GM19238 (cell line): ENCODE data around the gene DPP10.

Experiments used
- DNase-seq: peaks from one replicate; pipeline ENCODE4 v3.0.0; 2011; ENCODE audit warnings: low spot score; ENCODE audit not compliant: insufficient read length

Gene DPP10

DNA sequence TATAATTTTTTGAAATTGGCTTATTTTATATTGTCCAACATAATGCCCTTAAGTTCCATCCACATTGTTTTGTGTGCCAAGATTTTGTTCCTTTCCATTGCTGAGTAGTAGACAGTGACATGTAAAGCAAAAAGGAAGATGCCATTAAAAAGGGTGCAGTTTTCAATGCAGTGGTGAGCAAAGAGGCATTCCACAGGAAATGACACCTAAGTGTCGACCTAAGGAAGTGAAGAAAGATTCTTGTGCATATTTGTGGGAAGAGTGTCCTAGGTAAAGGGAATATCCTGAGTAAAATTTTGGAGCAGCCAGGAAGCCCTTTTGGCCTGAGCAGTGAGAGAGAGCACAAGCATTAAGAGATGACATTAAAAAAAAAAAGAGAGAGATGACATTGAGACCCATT lies 1099.9 kb downstream of the DPP10 start:
- no peak for DNase-seq

DNA sequence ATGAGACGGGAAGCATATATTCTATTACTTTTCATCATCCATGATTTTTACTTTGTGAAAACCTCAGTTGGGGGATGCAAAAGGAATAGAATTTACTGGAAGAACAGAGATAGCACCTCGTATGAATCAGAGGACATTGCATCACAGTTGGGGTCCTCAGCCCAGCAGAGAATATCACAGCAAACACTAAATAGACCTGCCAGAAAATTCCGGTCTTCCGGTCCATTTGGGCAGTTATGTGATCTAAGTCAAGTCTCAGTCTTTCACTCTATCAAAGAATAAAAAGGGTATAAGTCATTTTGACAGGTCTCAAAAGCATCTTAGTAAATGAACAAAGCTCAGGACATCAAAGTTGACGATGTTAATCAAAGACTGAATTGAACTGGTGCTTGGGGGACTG lies 1100.6 kb downstream of the DPP10 start:
- DNase-seq = no peak

DNA sequence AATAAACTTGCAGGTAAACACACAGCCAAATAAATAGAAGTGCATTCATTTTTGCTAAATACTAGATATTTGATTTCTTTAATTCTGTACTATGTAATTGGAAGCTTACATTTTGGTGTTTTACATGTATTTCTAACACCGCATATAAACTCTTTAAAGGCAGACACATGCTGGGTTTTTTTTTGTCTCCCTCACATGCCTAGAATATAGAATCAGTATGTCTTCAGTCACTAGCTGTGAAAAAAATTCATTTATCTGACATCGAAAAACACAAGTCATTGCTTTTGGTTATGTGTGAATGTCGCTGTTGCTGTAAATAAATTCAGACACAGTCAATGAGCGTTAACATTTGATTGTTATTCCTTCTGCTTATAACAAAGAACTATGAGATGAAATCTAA lies 1101.0 kb downstream of the DPP10 start:
- DNase-seq = no peak

DNA sequence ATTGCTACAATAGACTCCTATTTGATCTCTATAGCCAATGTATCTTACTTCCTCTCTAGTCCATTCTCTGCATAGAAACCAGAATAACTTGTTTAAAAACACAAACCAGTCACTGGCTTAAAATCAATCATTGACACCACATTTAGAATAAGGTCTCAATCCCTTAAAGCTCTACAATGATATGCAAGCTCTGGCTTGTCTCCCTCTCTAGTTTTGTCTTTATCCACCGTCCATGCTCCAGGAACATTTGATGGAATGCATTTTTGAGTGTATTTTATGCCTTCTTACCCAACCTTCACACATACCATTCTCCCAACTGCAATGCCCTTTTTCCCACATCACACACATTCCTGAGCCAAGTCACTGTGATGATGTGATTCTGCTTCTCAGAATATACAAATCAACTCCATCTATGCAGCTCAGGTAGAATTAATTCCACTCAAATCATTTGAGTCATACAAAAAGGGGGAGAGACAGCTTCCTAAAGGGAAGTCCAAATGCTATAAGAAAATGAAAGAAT lies 1107.2 kb downstream of the DPP10 start:
- no peak for DNase-seq

DNA sequence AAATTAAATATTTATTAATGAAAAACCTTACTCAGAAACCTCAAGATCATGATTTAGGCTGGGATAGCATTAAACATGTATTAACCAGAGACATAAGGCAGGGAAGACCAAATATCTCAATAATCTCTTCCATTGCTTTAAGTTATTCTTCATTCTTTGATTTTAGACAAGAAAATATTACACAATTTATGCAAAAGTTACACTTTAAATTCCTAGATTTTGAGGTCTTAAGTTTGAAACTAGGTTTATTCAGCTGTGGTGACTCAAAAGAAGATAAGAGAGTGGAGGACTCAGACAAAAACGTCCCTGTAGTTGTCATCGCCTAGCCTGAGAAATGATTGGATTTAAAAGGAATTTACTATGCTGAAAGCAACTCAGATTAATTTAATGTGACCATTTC lies 1110.3 kb downstream of the DPP10 start:
- no peak for DNase-seq

DNA sequence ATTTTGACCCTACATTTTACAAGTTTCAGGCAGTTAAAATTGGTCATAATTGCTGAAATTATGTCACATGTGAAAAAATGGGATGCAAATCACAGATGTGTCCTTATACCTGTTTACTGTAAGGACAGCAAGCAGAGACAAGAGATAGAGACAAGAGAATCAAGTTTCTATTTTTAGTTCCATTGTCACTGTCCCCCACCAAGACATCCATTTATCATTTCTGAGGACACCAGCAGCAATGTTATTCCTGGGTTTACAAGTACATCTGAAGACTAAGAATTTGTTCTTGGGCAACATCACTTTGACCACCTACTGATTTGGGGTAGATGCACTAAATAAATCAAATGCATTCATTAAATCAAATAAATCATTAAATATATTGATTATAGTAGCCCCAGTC lies 1111.7 kb downstream of the DPP10 start:
- no peak for DNase-seq

DNA sequence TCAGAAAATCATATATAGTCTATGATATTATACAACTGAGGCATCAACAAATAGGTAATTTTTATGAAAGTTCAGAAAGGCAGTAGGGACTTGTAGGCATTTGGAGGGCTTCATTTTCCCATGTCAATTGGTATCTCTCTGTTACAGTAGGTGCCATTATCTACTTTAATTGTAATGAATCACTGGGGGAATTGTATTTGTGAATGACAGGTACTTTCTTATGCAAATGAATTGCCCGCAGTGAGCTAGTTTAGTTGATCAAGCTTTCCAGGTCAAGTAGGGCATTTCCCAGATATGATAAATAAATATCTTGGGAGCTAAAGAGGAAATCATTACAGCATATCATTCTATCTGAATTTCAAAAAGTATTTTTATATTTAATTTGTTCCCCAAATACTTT lies 1116.3 kb downstream of the DPP10 start:
- no peak for DNase-seq

DNA sequence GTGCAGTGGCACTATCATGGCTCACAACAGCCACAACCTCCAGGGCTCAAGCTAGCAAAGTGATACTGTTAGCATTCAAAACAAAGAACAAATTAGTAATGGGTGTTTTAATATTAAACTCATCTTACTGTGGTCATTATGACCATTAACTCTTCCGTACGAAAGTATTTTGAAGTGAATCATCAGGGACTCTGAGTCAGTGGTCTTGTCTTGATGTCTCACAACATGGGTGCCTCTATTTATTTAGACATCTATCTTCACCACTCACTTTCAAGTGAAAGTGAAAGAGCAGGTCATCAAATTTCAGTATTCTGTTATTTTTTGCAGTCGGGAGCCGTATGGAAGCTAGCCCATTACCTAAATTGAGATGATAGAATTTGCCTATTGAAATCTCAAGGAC lies 1118.2 kb downstream of the DPP10 start:
- no peak for DNase-seq

DNA sequence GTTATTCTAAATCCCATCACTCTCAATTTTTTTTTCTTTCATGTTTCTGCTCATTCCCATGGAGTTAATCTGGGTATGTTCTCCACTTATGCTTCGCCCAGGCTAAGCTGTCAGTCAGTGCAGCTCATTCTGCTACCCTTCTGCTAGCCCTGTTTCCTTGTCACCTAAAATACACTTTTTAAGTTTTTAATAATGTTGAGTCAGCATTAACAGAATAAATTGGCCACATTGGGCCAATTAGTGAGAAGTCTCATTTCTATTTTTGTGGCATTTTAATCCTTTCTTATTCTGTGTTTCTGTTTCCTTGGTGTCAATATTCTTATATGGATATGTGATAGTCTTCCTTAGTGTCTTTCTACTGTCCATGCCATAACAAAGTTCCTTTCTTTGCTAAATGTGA lies 1126.2 kb downstream of the DPP10 start:
- DNase-seq = no peak

DNA sequence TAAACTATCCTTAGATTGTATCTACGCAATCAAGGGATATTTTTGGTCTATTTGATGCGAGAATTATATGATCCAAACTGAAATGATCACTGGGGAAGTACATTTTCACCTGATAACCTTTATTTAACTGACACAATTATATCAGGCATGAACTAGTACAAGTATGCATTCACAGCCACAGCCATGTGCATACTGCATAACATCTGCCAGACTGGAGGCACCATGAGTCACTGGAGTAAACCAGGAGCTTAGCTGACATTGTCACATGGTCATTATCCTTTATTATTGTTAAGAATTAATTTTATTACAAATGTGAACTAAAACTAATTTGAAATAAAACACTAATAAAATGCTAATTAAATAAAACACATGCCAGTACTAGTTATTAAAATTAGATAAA lies 1127.1 kb downstream of the DPP10 start:
- no peak for DNase-seq

DNA sequence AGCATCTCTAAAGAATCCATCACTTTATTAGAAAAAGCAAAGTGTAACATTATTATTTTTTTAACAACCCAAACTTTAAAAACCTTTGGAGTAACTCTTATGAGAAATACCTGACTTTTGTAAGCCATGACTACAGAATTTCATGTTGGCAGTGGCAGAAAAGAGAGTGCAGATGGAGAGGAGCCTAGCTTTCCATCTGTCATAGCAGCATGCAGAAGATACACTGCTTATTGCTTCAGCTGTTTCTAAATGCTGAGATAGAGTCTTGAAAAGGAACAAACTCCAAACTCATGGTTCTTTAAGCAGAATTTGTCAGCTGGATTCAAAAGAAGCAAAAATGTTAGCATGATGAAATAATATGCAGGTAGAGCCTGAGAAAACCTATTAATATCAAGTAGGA lies 1130.3 kb downstream of the DPP10 start:
- no peak for DNase-seq

DNA sequence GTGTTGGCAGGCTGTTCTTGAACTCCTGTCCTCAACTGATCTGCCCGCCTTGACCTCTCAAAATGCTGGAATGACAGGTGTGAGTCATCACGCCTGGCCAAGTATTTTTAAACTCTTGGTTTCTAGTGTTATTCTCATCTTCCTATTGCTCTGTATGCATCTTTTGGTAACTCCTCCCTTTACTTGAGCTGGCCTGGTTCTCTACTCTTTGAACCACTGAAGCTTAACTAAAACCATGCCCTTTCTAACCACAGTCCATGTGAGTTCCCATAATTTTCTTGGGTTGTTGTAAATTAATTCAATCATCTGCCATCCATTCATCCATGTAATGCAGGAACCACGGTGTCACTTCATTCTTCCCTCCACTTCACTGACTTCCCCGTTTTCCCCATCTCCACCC lies 1131.3 kb downstream of the DPP10 start:
- no peak for DNase-seq

DNA sequence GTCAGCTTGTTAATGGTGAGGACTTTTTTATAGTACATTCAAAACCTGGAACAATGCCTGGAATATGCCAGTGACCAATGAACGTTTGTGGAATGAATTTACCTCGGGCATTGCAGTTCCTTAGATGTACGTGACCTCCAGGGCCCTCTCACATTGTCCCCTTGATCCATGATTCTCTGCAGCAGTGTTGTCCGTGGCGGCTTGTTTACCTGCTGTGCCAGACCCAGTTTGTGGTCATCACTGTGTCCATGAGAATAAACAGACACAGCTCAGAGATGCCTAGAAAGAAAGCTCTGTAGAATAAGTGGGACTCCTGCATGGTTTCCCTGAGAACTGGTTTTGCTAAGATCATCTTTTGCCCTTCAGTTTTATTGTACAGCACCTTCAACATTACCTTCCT lies 1132.2 kb downstream of the DPP10 start:
- no peak for DNase-seq

DNA sequence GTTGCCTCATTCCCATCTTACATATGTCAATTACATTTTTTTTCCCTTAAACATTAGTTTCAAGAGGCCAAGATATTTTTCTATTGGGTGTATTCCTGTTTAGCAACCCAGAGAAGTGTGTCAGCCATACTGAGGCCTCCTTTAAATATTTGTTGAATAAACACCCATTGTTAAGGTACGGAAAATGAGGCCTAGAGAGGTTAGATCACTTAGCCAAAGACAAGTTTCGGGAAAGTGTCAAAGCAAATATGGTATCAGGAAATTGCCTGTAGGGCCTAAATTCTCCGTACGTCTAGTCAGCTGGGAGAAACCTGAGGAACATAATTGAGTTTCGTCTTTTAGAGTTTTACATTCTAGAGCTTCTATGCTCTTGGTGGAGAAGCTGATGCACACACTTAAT lies 1138.3 kb downstream of the DPP10 start:
- DNase-seq = no peak

DNA sequence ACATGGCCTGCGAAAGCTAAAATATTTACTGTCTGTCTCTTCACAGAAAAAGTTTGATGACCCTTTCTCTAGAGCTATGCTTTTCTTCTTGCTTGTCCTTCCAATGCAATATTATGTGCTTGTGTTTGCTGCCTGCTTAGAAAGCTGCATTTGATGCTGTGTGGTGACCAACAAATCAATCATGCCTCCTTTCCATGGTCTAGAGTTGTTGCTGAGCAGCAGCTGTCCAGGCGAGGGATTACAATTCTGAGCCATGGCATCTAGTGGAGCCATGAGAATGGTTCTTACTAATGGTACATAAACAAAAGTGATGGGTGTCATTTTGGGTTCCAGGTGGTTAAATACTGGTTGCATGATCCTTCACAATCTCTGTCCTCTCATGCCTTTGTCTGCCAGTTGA lies 1142.1 kb downstream of the DPP10 start:
- no peak for DNase-seq

DNA sequence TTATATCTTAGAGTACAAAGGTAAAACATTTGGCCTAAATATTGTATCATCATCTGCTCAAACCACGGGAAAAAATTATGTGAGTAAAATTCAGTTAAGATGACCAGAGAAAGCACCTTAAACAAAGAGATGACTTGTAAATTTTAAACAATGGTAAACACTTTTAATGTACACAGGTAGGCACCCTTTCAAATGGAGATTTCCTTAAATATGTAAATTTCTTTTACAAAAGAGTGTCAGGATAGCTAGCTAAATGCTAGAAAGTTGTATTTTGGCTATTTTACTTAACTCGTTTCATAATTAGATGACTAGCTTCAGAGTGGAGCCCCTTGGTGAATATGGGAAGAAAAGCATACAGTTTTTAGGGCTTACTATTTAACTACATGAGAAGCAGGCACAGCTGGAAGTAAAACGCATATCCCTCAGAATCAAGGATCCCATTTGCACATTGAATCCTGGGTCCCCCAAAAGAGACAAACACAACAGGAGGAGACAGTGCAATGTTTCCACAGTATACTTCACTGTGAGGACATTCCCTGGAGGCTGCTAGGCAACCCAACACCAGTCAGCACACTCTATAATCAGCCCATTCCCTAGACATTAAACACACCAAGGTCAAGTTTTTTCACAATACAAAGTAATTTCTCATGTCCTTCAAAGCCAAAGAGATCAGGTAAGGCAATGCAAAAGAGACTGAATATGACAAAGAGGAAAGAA lies 1154.4 kb downstream of the DPP10 start:
- DNase-seq = no peak

DNA sequence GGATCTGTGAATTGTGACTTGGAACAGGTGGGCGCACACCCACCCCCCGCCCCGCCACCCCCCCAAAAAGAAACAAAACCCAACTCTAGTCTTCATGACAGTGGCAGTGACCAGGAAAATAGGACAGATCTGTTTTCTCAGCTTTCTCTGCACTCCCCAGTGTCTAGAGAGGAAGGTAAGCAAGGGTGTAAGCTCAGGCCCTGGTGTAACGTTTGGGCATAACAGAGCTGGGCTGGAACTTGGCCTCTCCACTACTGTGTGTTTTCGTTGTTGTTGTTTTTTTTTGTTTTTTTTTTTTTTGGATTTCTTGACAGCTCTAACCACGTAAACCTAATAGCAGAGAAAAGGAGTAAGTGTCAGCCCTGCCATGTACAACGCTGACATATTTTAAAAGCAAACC lies 1160.8 kb downstream of the DPP10 start:
- DNase-seq = no peak

DNA sequence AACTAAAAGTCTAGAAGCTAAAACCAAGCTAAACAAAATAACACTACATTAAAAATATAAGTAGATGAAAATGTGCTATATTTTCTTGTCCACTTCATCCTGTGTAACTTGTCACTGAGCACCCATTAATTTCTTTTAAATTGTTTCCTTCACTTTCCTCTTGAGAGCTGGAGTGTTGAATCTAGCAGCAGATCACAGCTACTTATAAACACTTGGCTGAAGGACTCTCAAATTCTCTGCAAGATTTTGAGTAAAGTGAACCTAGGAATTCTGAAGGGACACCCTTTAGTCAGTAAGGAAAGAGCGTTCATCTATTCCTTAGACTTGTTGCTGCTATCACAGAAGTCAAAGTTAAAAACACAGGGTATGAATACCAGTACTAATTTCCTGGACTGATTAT lies 1163.9 kb downstream of the DPP10 start:
- DNase-seq = no peak

DNA sequence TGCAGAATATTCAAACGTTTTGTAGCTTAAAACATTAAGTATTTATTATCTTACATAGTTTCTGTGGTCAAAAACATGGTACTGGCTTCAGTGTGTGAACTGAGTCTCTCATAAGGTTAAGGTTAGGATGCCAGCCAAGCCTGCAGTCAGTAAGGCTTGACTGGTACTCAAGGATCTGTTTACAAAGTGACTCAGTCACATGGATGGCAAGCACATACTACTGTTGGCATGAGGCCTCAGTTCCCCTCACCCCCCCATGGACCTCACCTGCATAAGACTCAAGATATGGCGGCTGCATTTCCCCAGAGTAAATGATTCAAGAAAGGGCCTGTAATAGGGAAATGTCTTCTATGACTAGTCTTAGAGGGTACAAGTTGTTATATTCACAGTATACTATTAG lies 1167.5 kb downstream of the DPP10 start:
- no peak for DNase-seq

DNA sequence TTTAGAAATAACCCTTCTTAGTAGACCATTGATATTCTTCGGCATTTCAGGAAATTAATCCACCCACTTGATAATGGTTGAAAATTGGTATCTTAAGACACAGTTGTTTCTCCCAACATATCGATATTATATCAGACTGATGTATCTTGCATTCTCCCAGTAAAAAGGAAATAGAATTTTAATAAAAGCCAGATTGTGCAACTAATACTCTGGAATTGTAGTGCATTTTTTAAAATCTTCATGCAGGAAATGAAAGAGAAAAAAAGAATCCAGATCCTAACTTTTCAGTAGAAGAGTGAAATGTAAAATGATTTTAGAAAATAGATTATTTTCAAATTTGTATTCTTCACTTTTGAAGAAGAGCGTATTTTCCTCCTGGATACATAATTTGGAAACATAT lies 1168.4 kb downstream of the DPP10 start:
- DNase-seq = no peak

DNA sequence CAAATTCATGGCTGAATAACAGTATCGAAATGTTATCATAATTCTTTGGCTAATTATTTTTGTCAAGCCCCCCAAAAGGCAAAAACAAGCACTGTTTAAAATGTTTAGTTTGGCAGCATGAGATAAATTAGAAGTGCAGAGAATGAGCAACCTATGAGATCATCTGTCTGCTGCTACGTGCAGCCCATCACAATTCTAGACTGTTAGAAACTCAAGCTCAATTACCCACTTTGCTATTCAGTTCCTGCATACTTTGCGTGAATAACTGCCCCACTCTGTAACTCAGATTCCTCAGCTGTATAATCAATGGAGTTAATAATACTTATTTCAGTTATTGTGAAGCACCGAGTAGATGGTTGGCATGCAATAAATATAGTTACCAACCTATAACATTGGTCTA lies 1181.9 kb downstream of the DPP10 start:
- no peak for DNase-seq

DNA sequence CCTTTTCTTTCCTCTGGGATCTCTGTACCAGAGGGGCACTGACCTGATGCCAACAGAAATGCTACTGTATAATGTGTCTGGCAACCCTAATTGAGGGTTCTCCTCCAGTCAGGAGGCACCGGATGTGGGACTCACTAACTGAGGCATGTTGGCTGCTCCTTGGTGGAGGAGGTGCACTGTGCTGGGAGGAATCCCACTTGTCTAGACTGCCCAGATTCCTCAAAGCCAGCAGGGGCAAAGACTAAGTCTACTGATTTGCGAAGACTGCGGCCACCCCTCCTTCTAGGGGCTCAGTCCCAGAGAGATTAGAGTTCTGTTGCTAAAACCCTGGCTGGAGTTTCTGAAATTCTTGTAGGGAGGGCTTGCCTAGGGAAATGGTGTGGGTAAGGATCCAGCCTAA lies 1192.1 kb downstream of the DPP10 start:
- DNase-seq = no peak

DNA sequence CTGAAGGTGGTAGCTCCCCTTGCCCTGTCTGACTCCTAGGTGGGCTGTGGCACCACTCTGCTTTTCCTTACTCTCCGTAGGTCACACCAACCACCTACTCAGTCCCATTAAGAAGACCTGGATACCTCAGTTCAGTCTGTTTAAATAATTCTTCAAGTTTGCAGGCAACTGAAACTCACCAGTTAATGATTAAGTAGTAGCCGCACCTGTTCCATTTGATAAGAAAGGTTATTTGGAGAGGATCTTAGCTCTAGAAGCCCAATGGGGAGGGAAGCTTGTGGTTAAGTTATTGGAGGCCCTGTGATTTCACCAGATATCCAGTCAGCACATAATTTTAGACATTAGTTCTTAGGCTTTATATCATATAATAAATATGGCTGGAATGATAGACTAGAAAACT lies 1193.0 kb downstream of the DPP10 start:
- no peak for DNase-seq

DNA sequence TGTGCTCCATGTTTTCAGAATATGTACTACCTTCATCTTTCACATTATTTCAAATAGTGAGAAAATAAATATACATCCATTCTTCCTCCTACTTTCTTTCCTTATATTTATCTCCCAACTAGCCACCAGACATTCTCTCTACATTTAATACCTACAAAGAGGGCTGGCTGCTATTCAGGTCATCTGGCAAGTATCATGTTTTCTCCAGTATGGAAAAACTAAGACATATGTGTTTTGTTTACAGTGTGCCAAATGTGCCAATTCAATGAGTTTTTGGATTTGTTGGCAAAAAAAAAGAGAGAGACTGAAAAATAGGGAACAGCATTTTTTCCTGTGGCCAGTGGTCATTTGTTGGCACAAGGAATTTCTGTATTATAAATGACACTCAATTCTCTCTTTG lies 1207.3 kb downstream of the DPP10 start:
- DNase-seq = no peak
